ENCODE results near the gene BTN2A1.

DNA sequence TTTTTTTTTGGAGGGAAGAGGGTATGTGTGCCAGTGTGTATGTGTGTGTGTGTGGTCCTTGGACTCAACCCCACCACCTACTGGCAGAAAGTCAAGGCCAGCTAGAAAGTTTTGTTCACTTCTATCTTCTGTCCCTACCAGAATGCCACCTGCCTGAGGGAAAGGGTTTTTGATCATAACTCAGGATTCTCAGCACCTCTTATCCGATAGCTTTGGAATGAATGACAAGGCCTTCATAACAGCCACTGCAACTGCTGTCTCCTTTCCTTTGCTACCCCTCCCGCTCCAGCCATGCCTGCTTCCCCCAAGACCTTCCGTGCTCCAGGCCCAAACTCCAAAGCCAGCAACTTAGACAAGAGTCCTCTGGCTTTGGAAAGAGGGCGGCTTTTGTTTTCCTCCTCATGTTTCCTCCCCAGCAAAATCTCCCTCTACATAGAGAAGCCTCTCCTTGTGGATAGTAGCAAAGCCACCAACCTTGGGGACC lies 37.0 kb upstream of the BTN2A1 start:
- TF ChIP-seq, protein P1, sequence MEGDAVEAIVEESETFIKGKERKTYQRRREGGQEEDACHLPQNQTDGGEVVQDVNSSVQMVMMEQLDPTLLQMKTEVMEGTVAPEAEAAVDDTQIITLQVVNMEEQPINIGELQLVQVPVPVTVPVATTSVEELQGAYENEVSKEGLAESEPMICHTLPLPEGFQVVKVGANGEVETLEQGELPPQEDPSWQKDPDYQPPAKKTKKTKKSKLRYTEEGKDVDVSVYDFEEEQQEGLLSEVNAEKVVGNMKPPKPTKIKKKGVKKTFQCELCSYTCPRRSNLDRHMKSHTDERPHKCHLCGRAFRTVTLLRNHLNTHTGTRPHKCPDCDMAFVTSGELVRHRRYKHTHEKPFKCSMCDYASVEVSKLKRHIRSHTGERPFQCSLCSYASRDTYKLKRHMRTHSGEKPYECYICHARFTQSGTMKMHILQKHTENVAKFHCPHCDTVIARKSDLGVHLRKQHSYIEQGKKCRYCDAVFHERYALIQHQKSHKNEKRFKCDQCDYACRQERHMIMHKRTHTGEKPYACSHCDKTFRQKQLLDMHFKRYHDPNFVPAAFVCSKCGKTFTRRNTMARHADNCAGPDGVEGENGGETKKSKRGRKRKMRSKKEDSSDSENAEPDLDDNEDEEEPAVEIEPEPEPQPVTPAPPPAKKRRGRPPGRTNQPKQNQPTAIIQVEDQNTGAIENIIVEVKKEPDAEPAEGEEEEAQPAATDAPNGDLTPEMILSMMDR (IDR thresholded peaks at IDR 0.05 in 2 of 3, conservative IDR thresholded peaks at IDR 0.05 in 1 of 3; ENCODE audit: control insufficient read depth in 2 of 3, extremely low read depth in 1 of 3, insufficient read depth in 1 of 3, low read depth in 3 of 3, low read length in 3 of 3), result peak; percentile 45 to 61 (median 59)
- TF ChIP-seq PML (IDR thresholded peaks at IDR 0.05; ENCODE audit: low read length) (no peak), POLR2A (IDR thresholded peaks at IDR 0.05; ENCODE audit: low read depth, low read length) (no peak), POLR2AphosphoS5 (IDR thresholded peaks at IDR 0.05; ENCODE audit: low read length) (no peak), SPI1 (IDR thresholded peaks at IDR 0.05; ENCODE audit: borderline replicate concordance, insufficient read depth, low read depth, low read length) (no peak), ESRRA (IDR thresholded peaks at IDR 0.05; ENCODE audit: low read length) (no peak), RAD21 (IDR thresholded peaks at IDR 0.05; ENCODE audit: insufficient read depth, low read depth, low read length) (peak; percentile 37; the same call in 1 of the 2 replicates), CREM (IDR thresholded peaks at IDR 0.05; ENCODE audit: low read depth) (no peak), CBFB (IDR thresholded peaks at IDR 0.05; ENCODE audit: low read depth) (no peak)
- TF ChIP-seq, protein P2, sequence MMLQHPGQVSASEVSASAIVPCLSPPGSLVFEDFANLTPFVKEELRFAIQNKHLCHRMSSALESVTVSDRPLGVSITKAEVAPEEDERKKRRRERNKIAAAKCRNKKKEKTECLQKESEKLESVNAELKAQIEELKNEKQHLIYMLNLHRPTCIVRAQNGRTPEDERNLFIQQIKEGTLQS (IDR thresholded peaks at IDR 0.05; ENCODE audit: borderline replicate concordance, extremely low read depth, low read depth, low read length), result no peak
- TF ChIP-seq, protein P3, sequence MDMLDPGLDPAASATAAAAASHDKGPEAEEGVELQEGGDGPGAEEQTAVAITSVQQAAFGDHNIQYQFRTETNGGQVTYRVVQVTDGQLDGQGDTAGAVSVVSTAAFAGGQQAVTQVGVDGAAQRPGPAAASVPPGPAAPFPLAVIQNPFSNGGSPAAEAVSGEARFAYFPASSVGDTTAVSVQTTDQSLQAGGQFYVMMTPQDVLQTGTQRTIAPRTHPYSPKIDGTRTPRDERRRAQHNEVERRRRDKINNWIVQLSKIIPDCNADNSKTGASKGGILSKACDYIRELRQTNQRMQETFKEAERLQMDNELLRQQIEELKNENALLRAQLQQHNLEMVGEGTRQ (IDR thresholded peaks at IDR 0.05; ENCODE audit: borderline replicate concordance, low read depth, low read length), result no peak

Measured in GM12878 (cell line).